DMS53 treated with DMSO at 0.1 percent for 48 hours (cell line): Measurements from ENCODE around the gene TXLNB.

Experiments used
- DNase-seq: peaks from one replicate; lab custom pipeline; 2025; ENCODE audit not compliant: unreplicated experiment; lab: John Stamatoyannopoulos, UW

Gene TXLNB

DNA sequence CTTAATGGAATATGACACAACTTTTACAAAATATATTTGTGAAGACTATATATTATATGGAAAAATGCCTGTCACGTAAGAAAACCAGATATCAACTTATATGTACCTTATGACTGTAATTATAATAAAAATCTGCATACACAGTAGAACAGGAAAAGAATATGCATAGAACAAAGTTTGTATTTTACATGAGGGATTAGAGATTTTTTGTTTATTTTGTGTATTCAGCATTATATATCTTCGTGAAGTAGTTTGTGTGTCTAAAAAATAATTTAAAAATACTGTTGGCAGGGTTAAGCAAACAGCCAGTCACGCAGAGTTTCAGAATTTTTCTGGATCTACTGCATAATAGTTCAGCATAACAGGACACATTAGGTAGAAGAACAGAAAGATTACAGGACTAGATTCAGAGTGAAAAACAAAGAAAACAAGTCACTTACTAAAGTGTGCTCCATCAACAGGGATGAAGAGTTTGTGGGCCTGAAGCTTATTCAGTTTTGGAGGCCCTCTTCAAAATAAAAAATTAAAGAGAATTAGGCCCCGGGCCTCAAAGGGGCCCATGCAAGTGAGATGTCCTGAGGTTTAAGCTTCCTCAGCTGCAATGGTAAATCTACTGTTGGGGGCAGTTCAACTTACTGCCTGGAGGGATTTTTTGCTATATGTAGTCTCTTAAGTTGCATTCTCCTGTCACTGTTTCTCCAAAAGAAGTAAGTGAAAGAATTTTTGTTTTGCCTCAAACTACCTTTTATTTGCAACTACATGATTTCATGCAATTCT lies 16.3 kb downstream of the TXLNB start:
- DNase-seq = no peak

DNA sequence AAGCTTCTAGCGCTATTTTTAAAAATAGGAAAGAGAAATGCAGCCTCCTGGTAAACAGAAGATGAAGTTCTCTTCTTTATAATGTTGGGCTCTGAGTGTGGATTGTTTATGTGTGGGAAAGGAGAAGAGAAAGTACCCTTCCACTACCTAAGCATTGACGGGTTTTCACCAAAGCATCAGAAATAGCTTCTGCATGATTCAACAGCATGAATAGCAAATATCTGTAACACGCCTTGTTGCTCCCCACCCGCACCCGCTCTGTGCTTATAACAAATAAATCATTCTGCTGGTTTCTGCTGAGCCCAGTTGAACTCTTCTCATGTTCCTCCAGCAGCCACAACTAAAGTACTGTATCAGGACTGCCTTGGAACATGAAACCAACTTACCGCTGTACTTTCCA lies 20.7 kb downstream of the TXLNB start:
- DNase-seq = no peak

DNA sequence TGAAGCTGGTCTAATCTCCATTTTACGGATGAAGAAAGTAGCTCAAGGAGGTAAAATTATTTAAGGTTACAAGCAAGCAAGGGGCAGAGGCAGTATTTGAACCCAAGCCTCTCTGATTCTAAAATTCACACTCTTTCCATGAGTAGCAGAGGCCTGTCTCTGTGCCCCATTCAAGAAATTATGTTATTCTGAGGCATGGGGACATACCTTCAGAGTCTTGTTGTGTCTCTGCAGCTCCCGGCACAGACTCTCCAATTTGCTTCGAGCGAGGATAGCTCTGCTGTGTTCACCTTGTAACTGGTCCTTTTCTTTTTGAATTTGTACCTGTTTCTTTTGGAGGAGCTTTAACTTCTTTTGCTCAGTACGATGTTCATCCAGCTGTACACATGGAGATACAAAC lies 21.5 kb downstream of the TXLNB start:
- no peak for DNase-seq

DNA sequence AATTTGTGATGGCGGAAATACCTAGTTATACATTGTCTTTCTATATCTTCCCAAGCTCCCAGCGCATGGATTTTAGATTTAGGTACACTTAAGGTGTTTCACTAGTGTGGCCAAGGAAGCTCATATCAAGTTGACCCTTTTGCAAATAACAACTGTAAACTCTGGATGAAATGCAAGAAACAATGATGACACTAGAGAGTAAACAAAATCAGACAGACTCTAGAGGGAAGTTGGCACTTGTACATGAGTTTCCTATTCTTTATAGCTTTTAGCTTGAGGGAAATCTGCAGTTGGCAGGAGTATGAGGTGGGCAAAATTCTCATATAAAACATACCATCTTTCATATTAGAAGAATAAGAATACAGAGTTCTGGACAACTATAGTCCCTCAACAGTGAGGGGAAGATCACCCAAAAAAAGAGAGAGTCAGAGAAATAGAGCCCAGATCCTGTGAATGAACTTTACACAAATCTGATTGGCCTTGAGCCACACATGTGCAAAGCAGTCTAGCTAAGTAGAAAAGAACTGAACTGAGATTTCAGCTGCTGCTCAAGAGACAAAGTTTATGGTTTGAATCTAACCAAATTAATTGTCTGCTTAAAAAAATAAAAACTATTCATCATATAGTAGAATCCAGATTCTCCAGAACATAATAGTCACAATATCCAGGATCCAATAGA lies 26.1 kb downstream of the TXLNB start:
- DNase-seq = peak; percentile 4

DNA sequence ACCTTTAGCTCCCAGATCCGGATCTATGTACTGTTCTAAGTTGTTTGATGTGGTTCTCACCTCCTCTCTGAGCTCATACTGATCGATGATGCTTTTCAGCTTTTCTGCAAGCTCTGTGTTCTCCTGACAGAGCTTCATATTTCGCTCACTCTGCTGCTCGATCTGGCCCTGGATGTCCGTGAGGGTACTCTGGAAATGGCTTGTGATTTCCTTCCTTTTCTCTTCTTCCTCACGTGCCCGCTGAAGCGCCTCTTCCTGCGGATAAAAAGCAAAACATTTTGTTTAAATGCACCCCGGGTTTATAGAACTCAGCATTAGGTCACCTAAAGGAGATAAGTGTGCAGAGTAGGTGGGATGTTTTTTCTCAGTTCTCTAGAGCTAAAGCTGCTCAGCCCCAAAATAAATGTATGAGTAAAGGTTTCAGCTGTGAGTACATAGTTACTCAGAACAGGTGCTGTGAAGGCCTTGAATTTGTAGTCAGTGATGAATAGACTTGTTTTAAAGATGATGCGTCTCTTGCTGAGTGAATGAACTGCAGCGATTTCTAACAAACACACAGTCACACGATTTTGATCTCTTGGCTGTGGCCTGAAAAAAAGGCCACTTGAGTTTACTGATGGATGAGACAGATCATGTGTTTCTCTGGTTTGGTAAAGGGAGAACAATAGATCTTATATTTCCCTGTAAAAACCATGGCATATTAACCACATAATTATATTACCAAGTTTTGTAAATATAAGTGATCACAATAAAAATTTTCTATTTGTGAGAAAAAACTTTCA lies 29.1 kb downstream of the TXLNB start:
- DNase-seq = no peak

DNA sequence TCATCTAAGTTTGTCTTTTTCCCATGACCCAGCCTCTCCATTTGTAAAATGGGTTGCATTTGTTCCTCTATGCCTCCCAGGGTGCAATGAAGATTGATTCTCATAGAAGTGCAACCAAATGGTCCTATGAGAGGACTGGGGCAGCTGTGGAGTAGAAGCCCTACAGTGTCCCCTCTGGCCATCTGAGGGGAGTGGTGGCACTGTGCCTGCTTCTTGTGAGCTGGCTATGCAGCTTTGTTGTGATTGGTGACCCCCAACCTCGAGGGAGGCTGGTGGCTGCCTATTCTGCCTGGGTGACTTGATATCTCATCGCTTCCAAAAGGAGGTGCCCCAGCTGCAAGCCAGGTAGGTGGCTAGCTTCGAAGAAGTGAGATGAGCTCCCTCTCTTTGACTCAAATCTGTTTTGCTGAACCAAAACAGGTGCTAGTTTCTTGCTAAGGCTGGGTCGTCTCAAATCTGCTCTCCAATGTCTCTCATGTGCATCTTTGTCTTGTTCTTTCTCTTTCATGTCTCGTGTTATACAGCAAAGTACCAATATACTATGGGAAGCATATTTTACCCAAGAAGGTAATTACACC lies 33.9 kb downstream of the TXLNB start:
- no peak for DNase-seq

DNA sequence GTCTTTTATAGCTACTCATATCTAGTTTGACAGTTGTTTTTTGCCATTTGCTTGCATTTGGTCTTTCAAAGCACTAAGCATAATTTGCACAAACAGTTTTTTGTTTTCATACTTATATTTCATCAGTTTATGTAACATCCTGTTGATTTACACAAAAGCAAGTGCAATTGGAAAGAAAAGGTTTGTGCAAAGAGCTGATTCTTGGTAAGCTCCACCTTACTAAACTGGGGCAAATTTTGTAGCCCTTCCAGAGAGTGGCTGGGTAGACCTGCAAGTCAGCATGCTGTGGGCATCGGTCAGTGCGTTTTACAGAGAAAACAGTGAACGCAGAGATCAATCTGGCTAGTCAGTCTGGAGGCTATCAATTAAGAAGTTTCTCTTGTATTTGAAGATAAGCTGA lies 34.5 kb downstream of the TXLNB start:
- no peak for DNase-seq

DNA sequence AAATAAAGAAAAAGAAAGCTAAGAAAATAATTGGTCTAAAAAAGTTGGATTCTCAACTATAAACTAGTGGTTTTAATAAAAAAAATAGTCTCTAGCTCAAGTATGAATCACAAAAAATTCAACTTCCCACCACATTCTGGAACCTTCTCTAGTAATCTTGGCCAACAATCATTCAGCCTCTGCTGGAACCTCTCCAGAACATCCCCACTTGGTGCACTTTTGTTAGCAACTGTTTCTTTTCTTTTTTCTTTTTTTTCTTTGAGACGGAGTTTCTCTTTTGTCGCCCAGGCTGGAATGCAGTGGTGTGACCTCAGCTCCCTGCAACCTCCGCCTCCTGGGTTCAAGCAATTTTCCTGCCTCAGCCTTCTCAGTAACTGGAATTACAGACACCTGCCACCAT lies 35.7 kb downstream of the TXLNB start:
- no peak for DNase-seq

DNA sequence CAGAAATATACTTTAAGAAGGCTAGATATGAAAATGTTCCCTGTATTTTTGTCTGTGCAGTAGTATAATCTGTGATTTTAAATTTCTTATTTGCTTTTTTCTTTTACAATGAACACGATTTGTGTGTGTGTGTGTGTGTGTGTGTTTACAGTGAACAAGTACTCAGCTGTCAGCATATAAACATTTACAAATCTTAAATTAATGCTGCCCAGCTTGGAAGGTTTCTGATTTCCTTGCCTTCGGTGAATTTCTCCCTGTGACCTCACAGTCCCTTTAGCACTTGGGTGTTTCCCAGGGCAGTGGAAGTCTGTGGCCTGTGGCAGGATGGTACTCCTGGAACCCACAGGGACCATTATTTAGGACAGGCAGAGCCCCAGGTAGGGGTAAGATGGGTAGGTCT lies 37.6 kb downstream of the TXLNB start:
- no peak for DNase-seq

DNA sequence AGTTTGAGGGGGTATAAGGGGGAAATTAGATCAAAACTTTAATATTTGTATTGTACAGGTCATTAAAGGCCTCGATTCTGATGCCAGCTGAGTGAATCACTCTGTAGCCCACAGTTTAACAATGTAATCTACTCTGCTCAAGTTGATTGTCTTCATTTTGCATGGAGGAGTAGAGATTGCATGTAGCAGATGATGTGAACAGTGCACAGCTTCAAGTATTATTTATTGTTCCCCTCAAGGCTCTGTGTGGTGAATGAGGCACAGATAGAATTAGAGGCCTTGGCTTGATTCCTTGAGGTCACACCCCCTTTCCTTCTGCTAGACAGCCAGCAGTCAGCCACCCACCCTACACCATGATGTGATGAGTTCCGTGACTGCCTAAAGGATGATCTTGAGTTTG lies 38.1 kb downstream of the TXLNB start:
- no peak for DNase-seq

DNA sequence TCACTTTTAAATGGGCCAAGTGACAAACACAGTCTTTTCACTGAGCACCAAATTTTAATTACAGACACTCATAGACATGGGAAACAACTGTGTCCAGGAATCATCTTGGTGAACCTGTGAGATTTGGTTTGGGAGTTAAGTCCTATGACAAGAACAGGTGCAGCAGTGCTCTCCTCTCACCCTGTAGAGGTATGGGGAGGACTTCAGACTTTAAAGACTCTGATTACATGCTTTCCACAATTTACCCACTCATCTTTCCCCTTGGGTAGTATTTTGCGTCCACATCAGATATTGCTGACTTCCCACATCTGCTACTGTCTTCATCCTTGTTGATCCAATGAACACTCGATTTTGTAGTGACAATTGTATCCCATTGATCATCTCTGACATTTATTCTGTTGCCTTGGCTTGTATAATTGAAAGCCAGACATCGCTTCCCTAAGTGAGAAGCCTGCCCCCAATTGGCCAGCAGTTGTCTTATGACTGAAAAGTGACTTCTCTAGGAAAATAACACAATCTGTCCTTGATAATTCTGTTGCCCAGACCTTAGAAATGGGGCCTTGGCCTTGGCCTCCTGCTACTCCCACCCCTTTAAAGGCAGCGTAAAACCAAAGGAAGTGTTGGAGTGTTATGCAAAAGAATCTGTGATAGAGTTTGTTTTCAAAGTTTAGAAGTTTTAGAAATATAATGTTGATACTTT lies 40.0 kb downstream of the TXLNB start:
- no peak for DNase-seq

DNA sequence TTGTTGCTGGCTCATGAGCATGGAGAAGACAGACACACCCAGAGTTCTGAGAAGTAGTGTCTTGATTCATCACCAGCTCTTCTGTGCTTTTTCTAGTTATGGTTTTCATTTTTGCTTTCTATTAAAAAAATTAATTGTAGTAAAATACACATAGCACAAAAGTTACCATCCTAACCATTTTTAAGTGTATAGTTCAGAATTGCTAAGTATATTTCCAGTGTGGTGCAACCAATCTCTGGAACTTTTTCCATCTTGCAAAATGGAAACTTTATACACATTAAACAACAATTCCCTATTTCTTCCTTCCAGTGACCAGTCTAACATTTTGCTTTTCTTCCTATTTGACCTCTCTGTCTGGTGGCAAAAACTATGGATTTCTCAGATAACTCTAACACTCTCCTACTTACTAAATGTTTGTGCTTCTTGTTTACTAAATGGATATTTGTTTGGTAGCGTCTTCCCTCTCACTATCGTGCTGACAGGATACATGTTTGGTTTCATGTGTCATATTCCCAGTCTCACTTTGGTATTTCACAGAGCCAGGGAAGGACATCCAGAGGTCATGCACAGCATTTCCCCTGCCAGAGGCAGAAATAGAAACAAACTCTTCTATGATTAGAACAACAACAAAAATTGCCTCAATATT lies 40.6 kb downstream of the TXLNB start:
- no peak for DNase-seq

DNA sequence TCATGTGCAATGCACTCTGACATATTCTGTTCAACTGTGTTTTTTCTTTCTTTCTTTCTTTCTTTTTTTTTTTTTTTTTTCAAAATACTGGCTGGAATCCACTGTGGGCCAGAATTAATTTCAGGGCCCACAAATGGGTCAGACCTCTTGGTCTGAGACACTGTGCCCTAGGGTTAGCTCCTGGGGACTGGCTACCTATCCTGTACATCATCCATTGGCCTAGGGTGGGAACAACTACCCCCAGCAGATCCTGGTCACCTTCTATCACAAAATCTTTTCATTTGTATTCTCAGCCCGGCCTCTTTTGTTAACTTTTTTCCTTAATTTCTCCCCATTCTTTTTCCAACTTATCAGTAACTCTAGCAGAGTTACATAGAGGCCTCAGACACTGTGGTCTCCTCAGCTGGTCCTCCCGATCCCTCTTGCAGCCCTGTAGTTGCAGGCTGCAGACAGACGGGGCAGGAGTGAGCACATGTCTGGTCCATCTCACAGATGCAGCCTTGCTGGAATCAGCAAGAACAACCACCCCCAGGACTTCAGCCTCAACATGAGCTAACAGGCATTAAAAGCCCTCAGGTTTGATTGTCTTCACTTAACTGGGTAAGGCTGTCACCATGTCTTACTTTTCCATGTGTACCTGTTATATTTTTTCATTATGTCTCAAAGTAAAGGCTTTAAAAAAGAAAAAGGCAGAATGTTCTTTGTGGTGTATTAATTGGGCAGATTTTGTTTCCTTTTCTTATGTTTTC lies 41.3 kb downstream of the TXLNB start:
- peak; percentile 32 for DNase-seq

DNA sequence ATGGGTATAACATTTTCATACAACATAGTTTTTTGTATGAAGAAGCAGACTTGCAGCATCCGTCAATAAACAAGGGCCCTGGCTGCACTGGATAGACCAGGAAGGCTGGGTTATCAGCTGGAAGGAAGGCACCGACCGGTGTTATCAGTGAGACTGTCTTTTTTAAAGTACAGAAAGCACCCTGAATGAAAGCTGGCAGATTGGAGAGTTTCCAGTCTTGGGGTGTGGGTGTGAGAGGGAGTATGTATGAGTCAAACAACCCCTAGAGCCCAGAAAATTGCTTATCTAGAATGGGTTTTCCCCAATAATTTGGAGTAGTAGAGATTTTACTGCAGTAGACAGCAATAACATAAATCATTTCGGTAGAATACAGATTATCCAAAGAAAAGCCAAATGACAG lies 42.4 kb downstream of the TXLNB start:
- DNase-seq = no peak

DNA sequence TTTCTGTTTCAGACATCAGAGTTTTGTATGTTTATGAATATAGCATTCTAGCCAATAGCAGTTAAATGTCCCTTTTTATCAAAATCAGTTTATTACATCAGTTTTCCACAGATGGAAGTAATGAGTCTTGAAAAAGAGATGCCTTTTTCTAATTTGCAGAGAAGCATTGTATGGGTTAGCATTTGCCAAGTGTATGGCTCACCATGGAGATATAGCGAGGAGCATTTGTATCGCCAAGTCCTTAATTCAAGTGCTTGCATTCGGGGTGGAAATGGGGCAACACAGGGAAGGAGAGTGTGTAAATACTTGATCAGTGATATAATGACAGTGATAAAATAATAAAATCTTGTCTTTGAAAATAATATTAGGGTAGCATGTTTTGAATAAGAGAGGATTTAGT lies 42.9 kb downstream of the TXLNB start:
- no peak for DNase-seq

DNA sequence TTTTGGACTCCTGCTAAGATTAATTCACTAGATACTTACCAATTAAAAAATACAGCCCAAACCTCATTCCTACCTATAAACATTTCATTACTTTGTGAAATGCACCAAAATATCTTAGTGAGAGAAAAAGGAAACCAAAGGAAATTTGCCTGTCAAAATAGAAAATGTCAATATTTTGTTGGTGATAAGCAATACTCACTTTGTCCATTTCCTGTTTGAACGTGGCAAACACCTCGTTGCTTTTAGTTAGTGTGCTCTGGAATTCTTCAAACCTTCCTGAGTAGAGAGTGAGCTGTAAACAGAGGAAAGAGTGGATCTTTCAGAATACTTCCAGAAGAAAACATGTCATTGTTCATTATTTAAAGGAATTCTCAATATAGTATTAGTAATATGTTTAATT lies 44.2 kb downstream of the TXLNB start:
- no peak for DNase-seq

DNA sequence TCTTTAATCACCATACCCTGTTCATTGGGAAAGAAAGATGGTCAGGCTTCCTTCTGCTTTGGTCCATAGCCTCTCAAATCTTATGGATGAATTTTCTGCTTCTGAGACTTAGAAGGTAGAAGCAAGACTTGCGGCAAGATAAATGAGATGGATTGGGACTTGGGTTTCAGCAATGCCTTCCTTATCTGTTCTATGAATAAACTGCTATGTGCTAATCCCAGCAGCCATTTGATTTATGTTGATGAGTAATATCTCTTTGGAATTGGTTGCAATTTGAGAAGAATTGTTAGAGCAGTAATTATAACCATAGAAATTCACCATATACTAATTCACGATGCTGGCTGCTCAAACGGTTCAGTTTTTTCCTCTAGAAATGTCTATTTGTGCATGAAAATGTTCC lies 48.3 kb downstream of the TXLNB start:
- no peak for DNase-seq

DNA sequence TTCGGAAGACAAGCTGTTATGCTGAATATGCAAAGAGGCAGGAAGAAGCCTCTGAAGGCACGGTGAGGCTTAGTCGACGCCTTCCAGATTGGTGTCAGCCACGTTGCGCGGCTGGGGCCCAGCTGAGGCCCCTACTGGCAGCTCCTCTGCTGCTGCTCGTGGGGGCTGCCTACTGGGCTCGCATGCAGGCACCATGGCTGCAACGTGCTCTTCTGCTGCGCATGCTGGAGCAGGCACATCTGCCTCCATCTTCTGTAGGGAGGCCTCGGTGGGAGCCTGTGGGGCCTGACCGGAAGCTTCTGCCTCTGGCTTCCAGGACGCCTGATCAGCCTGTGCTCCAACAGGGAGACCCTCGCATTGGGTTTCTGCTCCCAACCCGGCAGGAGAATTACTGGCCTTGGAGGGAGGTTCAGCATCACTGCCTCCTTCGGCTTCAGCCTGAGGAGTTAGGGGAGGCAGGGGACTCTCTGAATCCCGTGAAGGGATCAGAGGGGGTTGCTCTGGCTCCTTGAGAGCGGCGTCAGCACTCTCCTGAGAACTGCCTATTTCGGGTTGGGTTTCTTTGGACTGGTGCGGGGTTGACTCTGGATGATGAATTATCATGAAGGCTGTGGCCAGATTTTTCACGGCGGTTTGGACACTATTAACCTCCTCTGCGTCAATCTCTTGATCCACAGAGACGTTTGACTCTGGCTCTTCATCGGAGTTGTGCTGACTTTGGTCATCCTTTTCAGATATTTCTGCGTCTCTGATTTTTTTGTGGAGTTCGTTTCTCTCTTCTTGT lies 49.1 kb downstream of the TXLNB start:
- DNase-seq = no peak
